Head of caudate nucleus (tissue), 42 donors: ENCODE measurements around the gene WRAP73.

Experiments
- DNase-seq, 42 donors: peaks; one replicate each; pipeline versions ENCODE4 v3.0.0 to v3.0.0-alpha.2; 2020 to 2021; ENCODE audit warnings: mixed read lengths in 7 of 42
- intact Hi-C: fragments of 100-400 bp; cut with DNase I; formaldehyde crosslinking; loops from one replicate; pipeline ENCODE4 v1.15.0; 2022

Gene WRAP73

DNA sequence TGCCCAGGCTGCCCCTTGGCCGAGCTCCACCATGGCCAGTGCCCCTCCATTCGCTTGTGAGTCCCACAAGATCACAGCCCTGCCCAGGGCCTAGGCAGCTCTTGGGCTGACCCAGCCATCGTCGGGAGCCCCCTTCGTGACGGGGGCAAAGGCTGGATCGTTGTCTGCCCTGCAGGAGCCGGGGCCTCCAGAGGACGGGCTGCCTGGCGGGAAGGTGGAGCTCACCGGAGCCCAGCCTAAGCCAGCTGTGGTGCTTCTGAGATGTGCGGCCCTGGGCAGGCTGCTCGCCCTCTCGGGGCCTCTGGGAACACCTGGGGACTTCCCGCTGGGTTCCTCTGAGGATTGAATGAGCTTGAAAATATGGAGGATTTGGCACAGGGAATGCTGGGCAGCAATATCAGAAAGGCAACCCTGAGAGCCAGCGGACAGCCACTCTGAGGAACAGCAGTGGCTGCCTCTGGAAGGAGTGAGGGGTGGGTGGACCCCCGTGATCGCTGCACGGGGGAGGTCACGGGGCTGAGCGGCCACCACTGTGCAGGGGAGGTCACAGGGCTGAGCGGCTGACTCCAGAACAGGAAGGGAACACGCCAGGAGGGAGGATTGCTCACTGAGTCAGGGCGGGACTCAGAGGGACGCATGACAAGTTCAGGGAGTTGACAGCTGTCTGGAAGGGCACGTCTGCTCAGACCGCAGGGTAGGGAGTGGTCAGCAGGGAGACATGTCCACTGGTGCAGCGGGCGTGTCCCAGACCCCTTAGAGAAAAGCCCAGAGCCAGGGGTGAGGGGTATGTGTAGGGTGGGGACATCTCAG lies 21.7 kb upstream of the WRAP73 start:
- intact Hi-C loops, result no loop called here
- no peak for DNase-seq

DNA sequence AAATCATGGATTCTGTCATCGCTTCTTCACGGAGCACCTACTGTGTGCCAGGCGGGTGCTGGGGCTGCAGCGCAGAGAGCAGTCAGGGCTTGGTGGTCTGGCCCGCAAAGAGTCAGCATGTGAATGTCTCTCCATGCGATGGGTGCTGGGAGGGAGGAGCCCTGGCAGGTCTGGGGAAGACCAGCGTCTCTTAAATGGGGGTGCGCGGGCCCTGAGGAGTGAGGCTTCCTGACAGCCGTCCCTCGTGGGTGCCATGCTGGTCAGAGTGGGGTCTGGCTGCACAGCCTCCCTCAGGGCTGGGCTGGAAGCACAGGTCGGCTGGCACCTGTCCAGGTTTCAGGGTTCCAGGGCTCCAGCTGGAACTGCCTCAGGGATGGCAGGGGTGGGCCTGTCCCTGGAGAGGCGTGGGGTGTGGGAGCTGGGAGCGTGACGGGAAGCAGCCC lies 20.9 kb upstream of the WRAP73 start:
- intact Hi-C loops, result no loop called here
- no peak for DNase-seq

DNA sequence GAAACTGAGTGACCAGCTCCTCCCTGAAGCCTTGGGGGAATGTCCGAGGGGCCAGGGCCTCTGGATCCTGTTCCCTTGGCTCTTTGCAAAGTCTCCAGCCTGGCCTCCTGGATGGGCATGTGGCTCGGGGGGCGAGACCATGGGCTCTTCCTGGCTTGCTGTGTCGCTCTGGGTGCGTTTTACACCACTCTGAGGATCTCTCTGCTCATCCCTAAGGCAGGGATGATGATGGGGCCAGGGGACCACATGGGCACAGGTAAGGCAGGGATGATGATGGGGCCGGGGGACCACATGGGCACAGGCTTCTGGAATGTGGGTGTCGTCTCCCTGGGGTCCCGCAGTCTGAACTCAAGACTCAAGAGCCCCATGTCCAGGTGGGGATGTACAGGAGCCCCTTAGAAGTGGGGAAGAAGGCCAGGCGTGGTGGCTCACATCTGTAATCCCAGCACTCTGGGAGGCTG lies 20.1 kb upstream of the WRAP73 start:
- no peak for DNase-seq
- intact Hi-C loops, result no loop called here

DNA sequence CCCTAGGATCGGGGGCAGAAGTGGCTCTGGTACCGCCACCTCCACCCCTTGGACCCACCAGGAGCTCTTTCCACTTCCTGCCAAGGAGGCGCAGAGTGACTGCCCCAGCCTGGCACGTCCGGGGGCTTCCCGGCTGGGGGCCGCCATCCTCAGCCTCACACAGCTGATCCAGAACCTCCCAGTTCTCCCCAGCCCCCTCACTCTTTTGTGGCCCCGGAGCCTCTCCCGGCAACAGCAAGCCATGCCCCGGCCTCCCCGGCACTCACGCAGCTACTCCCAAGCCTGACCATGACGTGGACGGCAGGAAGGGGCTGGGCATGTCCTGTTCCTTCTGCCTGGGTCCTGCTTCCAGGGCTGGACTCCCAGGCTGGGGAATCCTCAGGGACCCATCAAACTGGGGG lies 19.5 kb upstream of the WRAP73 start:
- DNase-seq, result no peak
- intact Hi-C loops, result no loop called here

DNA sequence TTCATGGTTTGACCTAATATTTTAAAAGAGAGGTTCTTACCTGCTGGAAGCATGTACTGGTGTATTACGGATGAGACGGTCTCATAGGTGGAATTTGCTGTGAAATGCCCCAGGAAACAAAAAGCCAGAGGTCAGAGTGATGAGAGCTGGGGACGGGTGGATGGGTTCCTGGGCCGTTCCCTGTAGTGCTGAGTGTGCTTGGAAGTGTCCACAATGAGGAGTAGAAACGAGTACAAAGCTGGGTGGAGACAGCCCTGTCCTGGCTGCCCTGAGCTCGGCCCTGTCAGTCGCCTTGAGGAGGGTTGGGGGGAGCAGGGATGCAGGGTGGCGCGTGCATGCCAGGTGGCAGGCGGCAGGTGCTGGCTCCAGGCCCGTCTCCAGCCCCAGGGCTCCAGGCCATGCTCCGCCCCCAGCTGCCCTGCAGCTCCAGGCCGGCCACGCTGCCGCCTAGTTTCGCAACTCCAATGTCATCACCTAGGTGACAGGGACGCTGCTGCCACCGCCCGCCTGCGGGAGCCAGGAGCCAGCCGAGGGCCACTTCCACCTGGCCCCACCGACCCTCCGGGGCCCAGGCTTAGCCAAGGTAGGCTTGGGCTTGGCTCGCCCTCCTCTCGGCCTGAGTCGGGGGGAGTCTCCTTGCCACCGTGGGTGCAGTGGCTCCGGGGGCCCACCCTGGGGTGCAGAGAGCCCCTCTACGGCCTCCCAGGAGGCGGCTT lies 18.8 kb upstream of the WRAP73 start:
- intact Hi-C loops, result no loop called here
- DNase-seq, result peak in 35 of 42 donors; percentile 15 to 80 (median 47)

DNA sequence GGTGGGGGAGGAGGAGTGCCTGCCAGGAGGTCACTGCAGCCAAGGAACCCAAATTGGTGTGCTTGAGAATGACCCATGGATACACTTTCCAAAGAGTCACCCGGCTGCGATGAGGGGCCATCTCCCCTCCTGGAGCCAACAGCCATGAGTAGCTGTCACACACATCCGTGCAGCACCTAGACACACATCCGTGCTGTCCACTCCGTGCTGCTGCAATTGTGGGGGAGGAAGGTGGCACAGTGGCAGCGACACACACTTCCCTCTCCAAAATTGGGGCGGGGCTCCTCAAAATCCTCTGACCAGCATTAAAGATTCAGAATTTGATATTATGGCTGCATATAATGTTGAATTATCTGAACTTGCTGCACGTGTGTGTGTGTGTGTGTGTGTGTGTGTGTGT lies 18.2 kb upstream of the WRAP73 start:
- intact Hi-C loops, result no loop called here
- DNase-seq, result no peak

DNA sequence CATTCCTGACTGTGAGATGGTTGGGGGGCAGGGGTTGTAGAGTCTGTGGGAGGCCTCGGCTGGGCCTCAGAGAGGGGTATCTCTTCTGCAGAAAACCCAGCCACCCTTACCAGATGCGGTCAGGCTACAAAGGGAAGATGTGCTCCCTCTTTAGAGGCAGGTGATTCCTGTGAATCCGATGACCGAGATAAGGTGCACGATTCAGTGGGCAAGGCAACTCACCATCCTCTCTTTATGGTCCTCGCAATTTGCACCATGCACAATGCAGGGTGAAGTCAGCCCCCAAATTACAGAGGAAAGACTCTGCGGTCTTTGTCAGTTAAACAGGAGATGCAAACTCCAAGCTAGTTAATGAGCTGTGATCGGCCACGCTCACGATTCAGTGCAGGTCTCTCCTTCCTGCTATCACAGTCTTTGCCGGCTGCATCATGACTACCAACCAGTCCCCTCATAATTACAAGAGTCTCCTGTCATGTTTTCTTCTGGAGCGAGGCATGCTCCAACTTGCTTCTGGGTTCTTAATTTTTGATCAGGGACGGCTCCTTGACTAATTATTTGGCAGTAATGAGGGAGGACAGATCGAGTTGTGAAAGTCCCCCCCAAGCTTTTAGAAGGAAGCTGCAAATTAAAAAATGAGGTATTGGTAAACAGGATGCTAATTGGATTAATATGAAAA lies 14.9 kb upstream of the WRAP73 start:
- intact Hi-C loops, result no loop called here
- no peak for DNase-seq

DNA sequence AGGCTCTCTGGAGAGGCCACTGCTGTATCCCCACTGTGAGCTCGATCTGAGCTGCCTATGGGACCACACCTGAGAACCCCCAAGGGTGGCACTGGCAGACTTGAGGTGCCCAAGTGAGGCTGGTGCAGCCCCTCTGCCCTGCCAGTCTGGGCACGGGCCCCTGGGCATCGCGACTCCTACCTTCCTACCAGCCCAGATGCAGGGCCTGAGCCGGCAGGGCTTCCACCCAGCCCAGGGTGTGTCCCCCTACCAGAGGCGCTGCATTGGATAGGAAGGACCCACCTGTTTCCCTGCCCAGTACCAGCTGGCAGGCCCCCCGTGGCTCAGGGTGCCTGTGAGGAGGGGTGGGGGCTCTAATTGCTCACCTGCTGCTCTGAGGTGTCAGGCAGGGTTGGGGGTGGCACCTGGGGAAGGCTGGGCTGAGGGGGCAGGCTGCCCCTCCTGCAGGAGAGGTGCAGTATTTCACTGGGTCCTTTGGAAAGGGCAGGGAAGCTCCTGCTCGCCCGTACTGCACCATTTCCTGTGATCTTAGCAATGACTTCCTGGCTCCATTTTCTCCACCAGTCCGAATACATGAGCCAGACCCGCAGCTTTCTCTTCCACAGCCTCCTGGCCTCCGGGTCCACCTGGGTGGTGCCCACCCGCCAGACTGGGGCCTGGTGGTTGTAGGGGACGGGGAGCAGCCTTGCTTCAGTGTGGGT lies 14.2 kb upstream of the WRAP73 start:
- DNase-seq, result no peak
- intact Hi-C loops, result no loop called here

DNA sequence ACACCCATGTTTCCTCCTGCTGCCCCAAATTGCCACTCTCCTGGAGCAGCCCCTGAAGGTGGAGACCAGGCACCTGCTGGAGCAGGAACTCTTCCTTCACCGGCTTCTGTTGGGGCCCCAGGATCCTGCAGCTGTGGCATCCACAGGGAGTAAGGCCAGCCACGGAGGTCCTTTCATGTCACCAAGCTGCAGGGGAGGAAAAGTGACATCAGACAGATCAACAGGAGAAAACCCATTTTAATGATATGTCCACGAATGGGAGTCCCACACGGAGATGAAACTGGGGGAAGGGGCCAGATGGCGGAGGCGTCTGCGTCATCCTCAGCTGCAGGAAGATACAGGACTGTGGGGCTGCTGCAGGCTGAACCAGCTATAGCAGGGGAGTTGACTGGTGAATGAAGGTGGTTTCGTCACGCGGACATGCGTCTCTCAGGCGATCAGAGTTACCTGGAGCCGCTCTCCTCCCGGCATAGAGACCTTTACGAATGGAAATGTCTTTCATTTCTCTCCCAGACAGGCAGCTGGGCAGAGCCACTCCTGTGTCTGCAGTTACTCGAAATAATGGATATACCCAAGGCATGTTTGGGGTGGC lies 12.3 kb upstream of the WRAP73 start:
- intact Hi-C loops, result no loop called here
- no peak for DNase-seq

DNA sequence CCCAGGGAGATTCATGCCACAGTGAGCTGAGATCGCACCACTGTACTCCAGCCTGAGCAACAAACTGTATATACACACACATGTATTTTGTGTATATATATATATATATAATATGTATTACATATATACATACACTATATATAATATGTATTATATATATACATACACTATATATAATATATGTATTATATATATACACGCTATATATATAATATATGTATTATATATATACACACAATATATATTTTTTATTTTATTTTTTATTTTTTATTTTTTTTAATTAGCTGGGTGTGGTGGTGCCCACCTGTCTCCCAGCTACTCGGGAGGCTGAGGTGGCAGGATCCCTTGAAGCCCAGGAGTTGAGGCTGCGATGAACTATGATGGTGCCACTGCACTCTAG lies 11.7 kb upstream of the WRAP73 start:
- intact Hi-C loops, result no loop called here

DNA sequence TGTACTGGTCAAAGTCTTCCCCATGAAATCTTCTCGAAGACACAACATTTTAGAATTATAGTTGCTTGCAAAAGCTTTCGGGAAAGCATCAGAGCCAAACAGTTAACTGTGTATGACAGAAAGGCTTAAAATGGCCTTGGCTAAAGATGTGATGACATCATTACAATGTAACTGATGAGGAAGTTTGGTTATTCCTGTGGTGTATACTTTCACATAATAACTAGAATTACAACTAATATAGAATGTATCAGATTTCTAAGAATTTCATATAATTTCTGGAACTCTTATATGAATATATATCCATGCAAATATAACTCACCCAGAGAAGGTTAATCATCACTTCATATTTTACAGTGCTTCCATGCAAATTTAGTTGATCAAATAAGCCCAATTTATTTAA lies 10.8 kb upstream of the WRAP73 start:
- intact Hi-C loops, result no loop called here
- DNase-seq, result no peak

More for the DNA sequence above, 11.7 kb upstream of the WRAP73 start:
- DNase-seq, result no peak

DNA sequence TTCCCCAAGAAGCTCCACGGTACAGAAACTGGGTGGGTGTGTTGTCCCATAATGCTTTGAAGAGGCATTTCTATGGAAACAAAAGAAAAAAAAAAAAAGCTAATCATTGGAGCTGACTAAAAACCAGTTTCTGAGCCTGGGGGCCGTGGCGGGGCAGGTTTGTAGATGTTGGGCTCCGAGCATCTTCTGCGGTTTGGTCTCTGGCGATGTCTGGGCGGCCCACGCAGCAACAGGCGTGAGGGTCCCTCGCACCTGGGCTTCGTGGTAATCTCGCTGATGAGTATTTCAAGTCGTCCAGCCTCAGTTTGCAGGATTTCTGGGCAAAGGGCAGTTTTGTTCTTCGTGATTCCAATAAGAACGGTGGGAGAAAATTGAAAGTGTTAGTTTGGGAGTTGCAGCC lies 9.2 kb upstream of the WRAP73 start:
- no peak for DNase-seq
- intact Hi-C loops, result no loop called here

DNA sequence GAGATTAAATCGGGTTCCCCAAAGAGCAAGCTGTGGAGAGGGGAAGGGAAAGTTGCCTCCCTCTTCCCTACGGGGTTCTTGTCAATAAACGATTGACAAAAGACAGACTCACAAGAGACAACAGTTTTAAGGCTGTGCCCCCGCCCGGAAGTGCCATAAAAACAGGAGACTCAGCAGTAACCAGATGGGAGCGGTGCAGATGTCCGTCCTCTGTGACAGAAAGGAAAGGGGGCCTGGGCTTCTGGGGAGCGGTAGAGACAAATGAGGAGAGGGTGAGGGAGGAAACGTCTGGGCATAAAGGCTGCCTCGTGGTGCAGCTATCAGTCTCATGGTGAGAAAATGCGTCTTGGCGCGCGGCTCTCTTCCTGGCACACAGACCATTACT lies 8.3 kb upstream of the WRAP73 start:
- no peak for DNase-seq
- intact Hi-C loops, result no loop called here

DNA sequence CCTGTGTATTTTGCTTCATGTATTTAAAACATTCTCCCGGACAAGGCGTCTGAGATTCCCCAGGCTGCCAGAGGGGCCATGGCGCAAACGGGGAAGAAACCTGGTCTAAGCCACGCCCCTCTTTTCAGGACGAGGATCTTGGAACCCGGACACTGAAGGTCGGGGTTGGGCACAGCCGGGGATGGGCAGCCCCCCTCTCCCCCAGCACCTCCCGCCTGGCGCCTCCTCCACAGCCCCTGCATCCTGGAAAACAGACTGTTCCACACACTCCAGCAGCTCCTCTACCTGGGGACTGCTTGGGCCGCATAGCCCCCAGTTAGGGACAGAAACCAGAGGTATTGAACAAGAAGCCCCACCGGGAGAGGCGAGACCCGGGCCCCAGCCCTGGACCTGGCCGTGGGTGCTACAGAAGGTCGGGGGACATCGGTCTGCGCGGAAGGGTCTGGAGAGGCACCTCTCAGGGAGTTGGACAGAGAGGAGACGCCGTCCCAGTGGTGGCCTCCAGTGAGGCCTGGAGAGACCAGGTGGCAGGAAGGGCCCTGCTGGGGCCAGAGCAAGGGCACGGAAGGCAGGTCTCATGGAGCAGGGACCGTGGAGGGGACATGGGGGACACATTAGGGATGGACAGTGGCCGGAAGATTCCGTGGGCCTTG lies 7.8 kb upstream of the WRAP73 start:
- DNase-seq, result no peak
- intact Hi-C loops, result no loop called here

DNA sequence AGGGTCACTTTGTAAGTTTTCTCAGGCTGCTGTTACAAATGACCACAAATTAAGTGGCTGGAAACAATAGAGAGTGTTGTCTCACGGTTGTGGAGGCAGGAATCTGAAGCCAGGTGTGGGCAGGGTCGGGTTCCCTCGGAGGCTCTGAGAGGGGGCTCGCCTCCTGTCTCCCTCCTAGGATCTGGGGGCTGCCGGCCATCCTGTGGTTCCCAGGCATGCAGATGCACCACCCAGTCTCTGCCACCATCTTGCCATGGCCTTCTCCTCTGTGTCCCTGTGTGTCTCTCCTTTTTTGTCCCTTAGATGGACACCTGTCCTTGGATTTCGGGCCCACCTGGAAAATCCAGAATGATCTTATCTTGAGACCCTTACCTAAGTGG lies 7.2 kb upstream of the WRAP73 start:
- DNase-seq, result no peak
- intact Hi-C loops, result no loop called here

DNA sequence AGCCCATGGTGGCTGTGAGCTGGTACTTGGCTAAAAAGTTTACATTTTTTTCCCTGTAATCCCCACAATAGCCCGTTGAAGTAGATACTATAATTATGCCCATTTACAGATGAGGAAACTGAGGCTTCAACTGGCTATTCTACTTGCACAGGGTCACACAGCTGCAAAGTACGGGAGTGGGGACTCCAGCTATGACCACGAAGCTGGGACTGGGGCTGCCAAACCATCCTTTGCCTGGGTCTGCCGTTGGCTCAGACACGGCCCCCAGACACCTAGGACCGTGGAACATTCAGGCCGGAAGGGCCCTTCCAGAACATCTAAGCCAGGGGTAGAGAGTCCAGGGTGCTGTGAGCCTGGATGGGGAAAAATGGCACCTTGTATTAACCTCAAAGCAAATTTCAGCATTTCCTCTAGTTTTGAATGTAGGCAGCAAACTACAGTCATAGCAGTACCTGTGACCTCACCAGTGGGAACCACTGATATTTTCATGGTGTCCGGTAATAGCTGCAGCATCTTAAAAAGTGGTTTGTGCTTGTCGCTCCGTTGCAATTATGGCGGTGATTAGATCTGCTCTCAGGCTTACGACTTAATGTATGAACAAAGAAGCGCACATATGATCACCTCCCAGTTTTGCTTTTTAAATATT lies 6.7 kb upstream of the WRAP73 start:
- intact Hi-C loops, result no loop called here
- DNase-seq, result no peak

DNA sequence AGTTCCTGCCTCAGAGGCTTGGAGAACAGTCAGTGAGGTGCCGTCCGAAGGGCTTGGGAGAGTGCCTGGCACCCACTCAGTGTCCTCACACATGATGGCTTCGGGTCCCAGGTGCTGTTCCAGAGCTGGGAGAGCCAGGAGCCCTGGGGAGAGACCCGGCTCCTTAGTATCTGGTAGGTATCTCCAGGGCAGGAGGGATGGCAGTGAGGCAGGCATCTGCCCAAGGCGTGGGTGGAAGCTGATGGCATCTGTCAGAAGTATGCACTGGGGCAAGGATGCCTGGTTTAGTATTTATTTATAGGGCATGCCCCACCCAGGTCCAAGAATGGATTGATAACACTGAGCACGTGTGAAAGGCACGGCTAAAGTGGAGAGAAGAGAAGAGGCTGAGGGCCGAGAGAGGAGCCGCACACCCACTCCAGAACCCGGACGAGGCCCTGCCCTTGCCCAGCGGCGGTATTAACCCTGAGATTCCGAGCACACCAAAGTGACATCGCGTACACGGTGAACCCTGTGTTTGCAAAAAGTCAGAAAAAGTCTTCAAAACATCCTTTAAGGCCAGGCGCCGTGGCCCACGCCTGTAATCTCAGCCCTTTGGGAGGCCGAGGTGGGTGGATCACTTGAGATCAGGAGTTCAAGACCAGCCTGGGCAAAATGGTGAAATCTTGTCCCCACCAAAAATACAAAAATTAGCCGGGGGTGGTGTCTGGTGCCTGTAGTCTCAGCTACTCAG lies 4.8 kb upstream of the WRAP73 start:
- no peak for DNase-seq
- intact Hi-C loops, result no loop called here

DNA sequence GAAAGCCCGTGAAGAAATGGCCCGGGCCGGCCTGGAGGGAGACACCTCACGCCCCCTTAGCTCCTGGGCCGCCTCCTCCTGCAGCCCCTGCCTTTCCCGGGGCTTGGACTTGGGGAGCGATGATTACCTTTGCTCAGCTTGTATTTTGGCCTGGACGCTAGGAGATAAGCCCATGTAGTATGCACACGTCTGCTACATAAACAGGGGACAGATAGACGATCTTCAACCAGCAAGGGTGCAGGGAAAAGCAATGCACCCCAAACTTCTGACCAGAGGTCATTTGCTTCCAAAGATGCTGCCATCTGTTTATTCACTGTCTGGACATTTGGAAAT lies 3.3 kb upstream of the WRAP73 start:
- no peak for DNase-seq
- intact Hi-C loops, result no loop called here
